ENCODE results near the gene RAB11FIP4.

GRCh38 chr17:31439716-31440115, 48.2 kb downstream of the RAB11FIP4 start:
- TF ChIP-seq, protein P1, sequence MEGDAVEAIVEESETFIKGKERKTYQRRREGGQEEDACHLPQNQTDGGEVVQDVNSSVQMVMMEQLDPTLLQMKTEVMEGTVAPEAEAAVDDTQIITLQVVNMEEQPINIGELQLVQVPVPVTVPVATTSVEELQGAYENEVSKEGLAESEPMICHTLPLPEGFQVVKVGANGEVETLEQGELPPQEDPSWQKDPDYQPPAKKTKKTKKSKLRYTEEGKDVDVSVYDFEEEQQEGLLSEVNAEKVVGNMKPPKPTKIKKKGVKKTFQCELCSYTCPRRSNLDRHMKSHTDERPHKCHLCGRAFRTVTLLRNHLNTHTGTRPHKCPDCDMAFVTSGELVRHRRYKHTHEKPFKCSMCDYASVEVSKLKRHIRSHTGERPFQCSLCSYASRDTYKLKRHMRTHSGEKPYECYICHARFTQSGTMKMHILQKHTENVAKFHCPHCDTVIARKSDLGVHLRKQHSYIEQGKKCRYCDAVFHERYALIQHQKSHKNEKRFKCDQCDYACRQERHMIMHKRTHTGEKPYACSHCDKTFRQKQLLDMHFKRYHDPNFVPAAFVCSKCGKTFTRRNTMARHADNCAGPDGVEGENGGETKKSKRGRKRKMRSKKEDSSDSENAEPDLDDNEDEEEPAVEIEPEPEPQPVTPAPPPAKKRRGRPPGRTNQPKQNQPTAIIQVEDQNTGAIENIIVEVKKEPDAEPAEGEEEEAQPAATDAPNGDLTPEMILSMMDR (IDR thresholded peaks at IDR 0.05): no peak
- no peak for TF ChIP-seq POLR2A (IDR thresholded peaks at IDR 0.05)

Data from suprapubic skin (tissue), 3 donors.